Breast epithelium (tissue), 3 donors: Measurements from ENCODE around the gene TCTN3.

ENCODE experiments used
- CTCF ChIP-seq, 3 donors: fragments of 450-650 bp; IDR thresholded peaks; one replicate each; pipeline ENCODE4 v1.5.1; 2016 to 2017; ENCODE audit warnings: antibody characterized with exemption in 3 of 3, mild to moderate bottlenecking in 3 of 3, moderate library complexity in 3 of 3
- POLR2A ChIP-seq: fragments of 450-650 bp; IDR thresholded peaks from one replicate; pipeline ENCODE4 v1.6.1; 2016; ENCODE audit warnings: antibody characterized with exemption, mild to moderate bottlenecking, moderate library complexity
- POLR2AphosphoS5 ChIP-seq, 3 donors: sonication (generic); formaldehyde crosslinking; IDR thresholded peaks; one replicate each; pipeline ENCODE4 v1.6.1; 2017; ENCODE audit warnings: antibody characterized with exemption in 3 of 3

GRCh38 chr10:95729323-95730055, 35.8 kb upstream of the TCTN3 start:
- TF ChIP-seq POLR2AphosphoS5 (IDR thresholded peaks at IDR 0.05) (no peak), CTCF (IDR thresholded peaks at IDR 0.05) (no peak), POLR2A (no peak)
